Measurements from ENCODE around the gene GLRX2. TPM values are rescaled to one million over a fixed set of nuclear protein-coding genes. Genes with fewer than 3 reads are reported as not detected.

The GLRX2 gene
- total RNA-seq (10 to 100 TPM; 12.9 to 13.2 TPM), polyA plus RNA-seq (ENCODE audit: insufficient read length in 2 of 2) (10 to 100 TPM; 22.3 to 27.6 TPM)
- long read RNA-seq, donor 1, transcript GLRX2-201 (4 exons, 701 nt), result major isoform, 17 of 17 reads
- long read RNA-seq, donor 1, partial matches to known transcripts, result 0 of 17 reads
- long read RNA-seq, donor 1, other reads (novel, unspliced or antisense), result 0 of 17 reads
- long read RNA-seq, donor 2, transcript GLRX2-201 (4 exons, 701 nt), result major isoform, 5 of 5 reads
- long read RNA-seq, donor 2, partial matches to known transcripts, result 0 of 5 reads
- long read RNA-seq, donor 2, other reads (novel, unspliced or antisense), result 0 of 5 reads
- long read RNA-seq, donor 3, transcript GLRX2-201 (4 exons, 701 nt), result major isoform, 8 of 8 reads
- long read RNA-seq, donor 3, partial matches to known transcripts, result 0 of 8 reads
- long read RNA-seq, donor 3, other reads (novel, unspliced or antisense), result 0 of 8 reads
- long read RNA-seq, donor 4, transcript GLRX2-201 (4 exons, 701 nt), result major isoform, 15 of 15 reads
- long read RNA-seq, donor 4, partial matches to known transcripts, result 0 of 15 reads
- long read RNA-seq, donor 4, other reads (novel, unspliced or antisense), result 0 of 15 reads

DNA sequence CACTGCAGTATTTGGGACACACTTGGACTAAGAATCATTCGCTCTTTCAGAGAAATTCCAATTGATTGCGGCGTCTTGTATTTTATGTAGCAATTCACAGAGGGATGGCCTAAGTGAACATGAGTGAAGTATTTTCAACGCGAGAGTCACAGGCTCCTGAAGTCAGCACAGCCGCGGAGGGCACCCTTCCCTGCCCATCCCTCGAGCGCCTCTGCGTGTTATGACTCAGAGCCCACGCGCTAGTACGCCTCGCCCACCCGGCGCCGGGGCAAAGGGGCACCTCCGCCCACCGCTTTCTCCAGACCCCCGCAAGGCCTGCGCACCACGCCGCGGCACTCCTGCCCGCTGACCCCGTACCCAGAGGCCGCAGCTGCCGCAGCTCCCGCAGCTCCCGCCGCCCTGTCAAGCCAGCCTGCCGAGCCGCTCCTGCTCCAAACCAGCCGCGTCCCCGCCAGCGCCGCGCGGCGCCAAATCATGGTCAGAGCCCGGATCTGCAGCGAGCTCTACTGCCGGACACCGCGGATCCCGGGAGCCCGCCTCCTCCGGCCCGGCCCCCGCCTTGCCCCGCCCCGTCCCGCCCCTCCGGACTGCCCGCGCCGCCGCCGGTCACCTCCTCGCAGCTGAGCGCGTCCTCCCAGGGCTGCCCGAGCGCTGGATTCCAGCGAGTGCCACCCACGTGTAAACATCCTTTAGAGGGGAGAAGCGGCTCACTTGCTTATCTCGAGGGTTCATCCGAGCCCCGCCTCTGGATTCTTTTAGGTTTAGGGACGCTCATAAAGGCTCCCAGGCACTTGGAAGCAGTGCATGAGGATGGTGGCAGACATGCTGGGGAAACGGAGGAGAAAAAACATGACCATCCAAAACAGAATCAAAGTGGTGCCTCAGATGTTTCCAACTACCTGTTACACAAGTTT is at the start of gene GLRX2:
Gene GLRX2 (minus strand): TSS at position 508 of the 914 bp plus-strand sequence. CDS start 32 bp downstream, at position 476.
- peak; percentile 51 to 91 (median 70) for DNase-seq (ENCODE audit: low read depth in 4 of 6, low spot score in 6 of 6)
- H3K4me3 ChIP-seq (ENCODE audit: low read depth, low read length), result peak within 1 kb of the TSS; percentile 82
- under 1% methylated on average over 70 of the region's 73 CpGs for WGBS (ENCODE audit: insufficient coverage)
- peak within 1 kb of the TSS; percentile 96 for H3K27ac ChIP-seq (ENCODE audit: low read depth, low read length)
- H3K4me1 ChIP-seq (ENCODE audit: control insufficient read depth, insufficient read depth, low read length), result no peaks in the 10 kb centered on the region
- H3K36me3 ChIP-seq (ENCODE audit: control insufficient read depth, insufficient read depth, low read length), result no peaks in the 10 kb centered on the region
- H3K9me3 ChIP-seq (ENCODE audit: control insufficient read depth, insufficient read depth, low read length), result no peaks in the 10 kb centered on the region
- H3K27me3 ChIP-seq (ENCODE audit: control insufficient read depth, insufficient read depth, low read length), result no peaks in the 10 kb centered on the region

DNA sequence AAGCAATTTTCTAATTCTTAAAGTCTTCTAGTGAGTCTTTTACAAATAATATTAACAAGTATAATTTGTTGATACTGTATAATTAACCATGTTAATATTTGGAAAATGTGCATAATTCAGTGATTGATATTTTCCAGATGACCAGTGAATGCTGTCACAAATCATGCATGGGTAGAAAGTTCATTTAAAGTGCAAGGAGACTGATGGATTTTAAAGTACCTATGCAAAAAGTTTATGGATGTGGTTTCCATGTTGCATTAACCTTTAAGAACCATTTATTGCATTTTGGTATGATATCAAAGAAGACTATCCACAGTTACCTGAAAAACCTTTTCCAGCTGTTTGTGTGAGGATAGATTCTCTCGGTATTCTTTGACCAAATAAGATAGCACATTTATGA is 39.8 kb upstream of the GLRX2 start:
- DNase-seq (ENCODE audit: low read depth in 4 of 6, low spot score in 6 of 6), result no peak
- H3K4me1 ChIP-seq (ENCODE audit: control insufficient read depth, insufficient read depth, low read length), result no peaks in the 10 kb centered on the region
- H3K4me3 ChIP-seq (ENCODE audit: low read depth, low read length), result no peak overlapping the region
- no peaks in the 10 kb centered on the region for H3K27me3 ChIP-seq (ENCODE audit: control insufficient read depth, insufficient read depth, low read length)
- H3K9me3 ChIP-seq (ENCODE audit: control insufficient read depth, insufficient read depth, low read length), result no peaks in the 10 kb centered on the region
- no peak overlapping the region for H3K27ac ChIP-seq (ENCODE audit: low read depth, low read length)
- H3K36me3 ChIP-seq (ENCODE audit: control insufficient read depth, insufficient read depth, low read length), result peaks cover 12% of the 10 kb centered on the region
- WGBS (ENCODE audit: insufficient coverage), result no CpG with 5 or more reads among the region's 1 CpG

DNA sequence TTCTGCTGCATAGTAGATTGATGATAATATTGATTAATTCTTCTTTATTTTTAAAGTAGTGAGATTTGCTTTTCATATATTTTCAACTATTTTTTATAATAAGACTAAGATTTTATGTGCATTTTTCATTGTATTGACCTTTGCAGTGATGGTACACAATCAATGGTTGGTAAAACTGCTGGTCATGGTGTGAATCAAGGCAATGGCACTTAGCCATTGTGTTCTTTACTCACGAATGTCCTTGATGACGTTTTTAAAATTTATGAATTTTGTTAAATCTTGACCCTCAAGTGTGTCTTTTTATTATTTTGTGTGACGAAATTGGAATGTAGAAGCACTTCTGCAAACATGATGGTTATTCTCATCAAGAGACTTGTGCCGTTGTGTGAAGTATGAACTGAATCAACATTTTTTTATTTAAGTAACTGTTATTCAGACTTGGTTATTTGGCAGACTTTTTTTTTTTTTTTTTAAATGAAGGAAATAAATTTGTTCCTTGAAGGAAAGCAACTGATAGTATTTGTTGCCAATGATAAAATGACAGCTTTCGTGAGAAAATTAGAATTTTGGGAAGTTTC is 39.2 kb upstream of the GLRX2 start:
- DNase-seq (ENCODE audit: low read depth in 4 of 6, low spot score in 6 of 6), result no peak
- no peak overlapping the region for H3K27ac ChIP-seq (ENCODE audit: low read depth, low read length)
- H3K4me1 ChIP-seq (ENCODE audit: control insufficient read depth, insufficient read depth, low read length), result no peaks in the 10 kb centered on the region
- 65% methylated on average over 3 of the region's 5 CpGs for WGBS (ENCODE audit: insufficient coverage)
- no peaks in the 10 kb centered on the region for H3K9me3 ChIP-seq (ENCODE audit: control insufficient read depth, insufficient read depth, low read length)
- H3K4me3 ChIP-seq (ENCODE audit: low read depth, low read length), result no peak overlapping the region
- H3K36me3 ChIP-seq (ENCODE audit: control insufficient read depth, insufficient read depth, low read length), result peaks cover 10% of the 10 kb centered on the region
- no peaks in the 10 kb centered on the region for H3K27me3 ChIP-seq (ENCODE audit: control insufficient read depth, insufficient read depth, low read length)

DNA sequence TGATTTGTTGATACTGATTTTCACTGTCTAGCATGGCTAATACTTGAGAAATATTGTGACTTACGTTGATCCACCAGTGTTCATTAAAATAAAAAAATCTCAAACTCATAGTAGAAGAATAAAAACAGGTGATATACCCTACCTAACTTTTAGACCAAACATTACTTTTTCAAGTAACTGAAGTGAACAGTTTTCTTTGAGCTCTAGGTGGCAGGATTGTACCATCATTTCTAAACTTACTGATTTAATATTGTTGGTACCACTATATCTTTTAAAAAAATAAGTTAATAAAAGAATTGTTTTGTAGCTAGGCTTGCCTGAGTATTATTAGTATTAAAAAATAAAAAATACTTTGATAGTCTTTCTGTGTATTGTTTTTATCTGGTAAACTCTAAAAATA is 38.1 kb upstream of the GLRX2 start:
- no peaks in the 10 kb centered on the region for H3K4me1 ChIP-seq (ENCODE audit: control insufficient read depth, insufficient read depth, low read length)
- DNase-seq (ENCODE audit: low read depth in 4 of 6, low spot score in 6 of 6), result peak in 3 of 6 donors; percentile 20 to 80 (median 52)
- H3K4me3 ChIP-seq (ENCODE audit: low read depth, low read length), result no peak overlapping the region
- H3K27me3 ChIP-seq (ENCODE audit: control insufficient read depth, insufficient read depth, low read length), result no peaks in the 10 kb centered on the region
- H3K36me3 ChIP-seq (ENCODE audit: control insufficient read depth, insufficient read depth, low read length), result peaks cover 18% of the 10 kb centered on the region
- no CpG with 5 or more reads among the region's 1 CpG for WGBS (ENCODE audit: insufficient coverage)
- H3K27ac ChIP-seq (ENCODE audit: low read depth, low read length), result no peak overlapping the region
- H3K9me3 ChIP-seq (ENCODE audit: control insufficient read depth, insufficient read depth, low read length), result no peaks in the 10 kb centered on the region

DNA sequence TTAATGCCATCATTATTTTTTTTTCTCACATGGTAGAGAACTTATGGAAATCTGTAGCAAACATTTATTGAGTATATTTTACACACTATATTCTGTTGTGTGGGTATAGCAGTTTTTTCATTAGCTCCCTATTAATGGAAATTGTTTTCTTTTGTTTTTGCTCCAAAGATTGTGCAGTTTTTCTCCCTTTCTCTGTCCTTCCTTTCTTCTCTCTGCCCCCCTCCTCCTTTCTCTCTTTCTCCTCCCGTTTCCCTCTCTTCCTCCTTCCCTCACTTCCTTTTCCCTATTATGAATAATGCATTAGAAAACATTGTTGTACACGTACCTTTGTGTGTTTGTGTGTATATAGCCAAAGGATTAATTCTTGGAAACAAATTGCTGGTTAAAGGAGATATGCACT is 37.2 kb upstream of the GLRX2 start:
- Histone ChIP-seq H3K4me3 (ENCODE audit: low read depth, low read length) (no peak overlapping the region), H3K36me3 (ENCODE audit: control insufficient read depth, insufficient read depth, low read length) (peaks cover 17% of the 10 kb centered on the region), H3K4me1 (ENCODE audit: control insufficient read depth, insufficient read depth, low read length) (no peaks in the 10 kb centered on the region), H3K9me3 (ENCODE audit: control insufficient read depth, insufficient read depth, low read length) (no peaks in the 10 kb centered on the region), H3K27ac (ENCODE audit: low read depth, low read length) (no peak overlapping the region), H3K27me3 (ENCODE audit: control insufficient read depth, insufficient read depth, low read length) (no peaks in the 10 kb centered on the region)
- no CpG with 5 or more reads among the region's 2 CpGs for WGBS (ENCODE audit: insufficient coverage)
- DNase-seq (ENCODE audit: low read depth in 4 of 6, low spot score in 6 of 6), result no peak

GRCh38 chr1:193141804-193142203 is 36.6 kb upstream of the GLRX2 start:
- no peak for DNase-seq (ENCODE audit: low read depth in 4 of 6, low spot score in 6 of 6)
- Histone ChIP-seq H3K36me3 (ENCODE audit: control insufficient read depth, insufficient read depth, low read length) (peaks cover 12% of the 10 kb centered on the region), H3K27ac (ENCODE audit: low read depth, low read length) (no peak overlapping the region), H3K4me1 (ENCODE audit: control insufficient read depth, insufficient read depth, low read length) (no peaks in the 10 kb centered on the region), H3K27me3 (ENCODE audit: control insufficient read depth, insufficient read depth, low read length) (no peaks in the 10 kb centered on the region), H3K9me3 (ENCODE audit: control insufficient read depth, insufficient read depth, low read length) (no peaks in the 10 kb centered on the region), H3K4me3 (ENCODE audit: low read depth, low read length) (no peak overlapping the region)
- WGBS (ENCODE audit: insufficient coverage), result no CpG with 5 or more reads among the region's 3 CpGs

GRCh38 chr1:193140254-193140653 is 35.0 kb upstream of the GLRX2 start:
- Histone ChIP-seq H3K36me3 (ENCODE audit: control insufficient read depth, insufficient read depth, low read length) (peaks cover 16% of the 10 kb centered on the region), H3K9me3 (ENCODE audit: control insufficient read depth, insufficient read depth, low read length) (no peaks in the 10 kb centered on the region), H3K27me3 (ENCODE audit: control insufficient read depth, insufficient read depth, low read length) (no peaks in the 10 kb centered on the region), H3K27ac (ENCODE audit: low read depth, low read length) (no peak overlapping the region), H3K4me1 (ENCODE audit: control insufficient read depth, insufficient read depth, low read length) (no peaks in the 10 kb centered on the region), H3K4me3 (ENCODE audit: low read depth, low read length) (no peak overlapping the region)
- DNase-seq (ENCODE audit: low read depth in 4 of 6, low spot score in 6 of 6), result no peak
- WGBS (ENCODE audit: insufficient coverage), result 71% methylated on average over 7 of the region's 7 CpGs

GRCh38 chr1:193131266-193131860 is 26.1 kb upstream of the GLRX2 start:
- H3K27me3 ChIP-seq (ENCODE audit: control insufficient read depth, insufficient read depth, low read length), result no peaks in the 10 kb centered on the region
- peaks cover 30% of the 10 kb centered on the region for H3K36me3 ChIP-seq (ENCODE audit: control insufficient read depth, insufficient read depth, low read length)

DNA sequence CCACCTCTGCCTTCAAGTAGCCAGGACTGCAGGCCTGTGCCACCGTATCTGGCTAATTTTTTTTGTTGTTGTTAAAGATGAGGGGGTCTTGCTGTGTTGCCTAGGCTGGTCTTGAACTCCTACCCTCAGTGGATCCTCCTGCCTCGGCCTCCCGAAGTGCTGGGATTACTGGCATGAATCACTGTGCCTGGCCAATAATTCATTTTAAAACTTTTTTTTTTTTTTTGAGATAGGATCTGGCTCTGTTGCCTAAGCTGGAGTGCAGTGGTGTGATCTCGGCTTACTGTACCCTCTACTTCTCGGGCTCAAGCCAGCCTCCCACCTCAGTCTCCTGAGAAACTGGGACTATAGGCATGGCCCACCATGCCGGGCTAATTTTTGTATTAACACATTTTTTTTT is 20.2 kb upstream of the GLRX2 start:
- no peak for DNase-seq (ENCODE audit: low read depth in 4 of 6, low spot score in 6 of 6)
- H3K27ac ChIP-seq (ENCODE audit: low read depth, low read length), result no peak overlapping the region
- peaks cover 9% of the 10 kb centered on the region for H3K4me1 ChIP-seq (ENCODE audit: control insufficient read depth, insufficient read depth, low read length)
- WGBS (ENCODE audit: insufficient coverage), result no CpG with 5 or more reads among the region's 6 CpGs
- no peak overlapping the region for H3K4me3 ChIP-seq (ENCODE audit: low read depth, low read length)
- H3K36me3 ChIP-seq (ENCODE audit: control insufficient read depth, insufficient read depth, low read length), result peaks cover 25% of the 10 kb centered on the region
- no peaks in the 10 kb centered on the region for H3K9me3 ChIP-seq (ENCODE audit: control insufficient read depth, insufficient read depth, low read length)
- no peaks in the 10 kb centered on the region for H3K27me3 ChIP-seq (ENCODE audit: control insufficient read depth, insufficient read depth, low read length)

More at GRCh38 chr1:193131266-193131860, 26.1 kb upstream of the GLRX2 start:
- H3K9me3 ChIP-seq (ENCODE audit: control insufficient read depth, insufficient read depth, low read length), result no peaks in the 10 kb centered on the region
- DNase-seq (ENCODE audit: low read depth in 4 of 6, low spot score in 6 of 6), result no peak
- no peaks in the 10 kb centered on the region for H3K4me1 ChIP-seq (ENCODE audit: control insufficient read depth, insufficient read depth, low read length)
- no peak overlapping the region for H3K27ac ChIP-seq (ENCODE audit: low read depth, low read length)
- WGBS (ENCODE audit: insufficient coverage), result no CpG with 5 or more reads among the region's 2 CpGs
- H3K4me3 ChIP-seq (ENCODE audit: low read depth, low read length), result no peak overlapping the region
